Psoas muscle (tissue), 8 donors: ENCODE data around the gene KDM4C. TPM values are rescaled to one million over a fixed set of nuclear protein-coding genes. Genes with fewer than 3 reads are reported as not detected.

Source experiments
- ATAC-seq, 4 donors: fragments of 200-7000 bp; cut with Tn5 transposase; one replicate each; pipeline ENCODE4 v1.9.1; 2020; ENCODE audit warnings: moderate library complexity in 3 of 4, mild to moderate bottlenecking in 2 of 4
- DNase-seq, 2 donors: peaks; one replicate each; pipeline ENCODE4 v3.0.0-alpha.2; 2020
- H3K27ac ChIP-seq: fragments of 200-600 bp; one replicate; pipeline ENCODE4 v1.8.0; 2022
- H3K27me3 ChIP-seq, 3 donors: fragments of 200-600 bp in 1 of 3; one replicate each; pipeline versions ENCODE4 v1.6.1 to v1.8.0; 2013 to 2022; ENCODE audit warnings: low read length in 2 of 3, mild to moderate bottlenecking in 2 of 3, moderate library complexity in 1 of 3; ENCODE audit not compliant: insufficient read depth in 3 of 3
- H3K36me3 ChIP-seq, 2 donors: fragments of 200-600 bp in 1 of 2; one replicate each; pipeline versions ENCODE4 v1.6.1 to v1.8.0; 2013 to 2022; ENCODE audit warnings: low read depth in 1 of 2, mild to moderate bottlenecking in 1 of 2, moderate library complexity in 1 of 2; ENCODE audit not compliant: insufficient read depth in 1 of 2
- H3K4me1 ChIP-seq: fragments of 200-600 bp; one replicate; pipeline ENCODE4 v1.8.0; 2022
- H3K4me3 ChIP-seq: fragments of 200-600 bp; one replicate; pipeline ENCODE4 v1.8.0; 2022; ENCODE audit warnings: mild to moderate bottlenecking
- H3K9me3 ChIP-seq: fragments of 200-600 bp; one replicate; pipeline ENCODE4 v1.8.0; 2022
- WGBS, 3 donors: extraction: QIAGEN DNeasy Blood & Tissue Kit; methylation state at CpG; one replicate each; pipeline versions ENCODE4 v1.1.6 to v1.1.7; 2013; 5-methylcytosine and 5-hydroxymethylcytosine counted together
- intact Hi-C, 2 donors: fragments of 100-400 bp; cut with DNase I; formaldehyde crosslinking; loops; one replicate each; pipeline versions ENCODE4 v1.11.0 to v1.14.2; 2022
- polyA plus RNA-seq, 3 donors: library from polyadenylated mRNA; stranded (reverse); fragments of 200-250 nt; gene quantifications; one replicate each; pipeline ENCODE4 v1.2.3, GENCODE V29; 2013
- total RNA-seq, 4 donors: library from RNA; stranded (reverse); fragmentation: NEBNext Ultra II Directional in 2 of 4; extraction: Animal tissue kit (Norgen Biotek cat#: 25700) in 2 of 4; gene quantifications; one replicate each; pipeline versions ENCODE4 v1.2.1 to v1.2.4, GENCODE V29; 2021 to 2023
- TF ChIP-seq, protein P1 (sequence below): fragments of 200-600 bp; IDR thresholded peaks from one replicate; pipeline ENCODE4 v1.8.0; 2022; ENCODE audit warnings: antibody characterized with exemption
- donor health status: healthy with polysubstance abuse.
- donor health status: DM: no; HTN: no; CAD: no; lungs with moderate emphysema.
- donor health status: Bipolar disorder and iron deficiency.
- donor health status: healthy.
- donor health status: DM: yes; HTN: yes; CAD: no.
- donor health status: DM: no; HTN: no; CAD: no.
- donor health status: DM: no; HTN: no; CAD: no.
- donor health status: DM: yes; HTN: yes; CAD: no.

The KDM4C gene
- total and polyA plus RNA-seq, 7 donors, result 2.7 to 13.0 (median 10.1) TPM

DNA sequence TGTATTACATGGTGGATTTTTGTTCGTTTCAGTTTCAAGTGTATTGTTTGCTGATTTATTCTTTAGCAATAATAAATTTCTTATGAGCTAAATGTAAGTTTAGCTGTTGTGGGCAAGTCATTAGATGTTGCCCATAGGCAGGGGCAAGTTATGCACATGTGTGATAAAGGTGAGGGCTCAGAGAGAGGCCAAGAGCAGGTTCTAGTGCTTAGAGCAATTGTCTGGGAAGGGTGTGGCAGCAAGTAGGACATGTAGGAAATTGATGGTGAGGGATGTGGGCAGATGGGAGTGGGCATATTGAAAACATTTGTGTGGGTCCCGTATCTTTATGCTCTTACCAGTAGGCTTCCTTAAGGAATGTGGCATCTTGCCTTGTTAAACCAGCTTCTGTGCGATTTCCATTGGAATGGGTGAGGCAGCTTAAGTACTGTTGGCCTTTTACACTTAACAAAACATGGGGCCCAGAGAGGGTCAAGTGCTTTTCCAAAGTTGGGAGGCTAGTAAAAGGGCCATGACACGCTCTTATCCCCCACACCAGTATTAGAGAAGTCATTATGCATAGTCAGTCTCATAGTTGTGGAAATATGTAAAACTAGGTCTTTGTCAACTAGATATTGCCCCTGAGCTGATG is 60.6 kb downstream of the KDM4C start:
- no peak overlapping the region for H3K4me3 ChIP-seq
- H3K36me3 ChIP-seq, result peaks cover 0 to 25% of the 10 kb centered on the region in 2 donors
- TF ChIP-seq, protein P1, sequence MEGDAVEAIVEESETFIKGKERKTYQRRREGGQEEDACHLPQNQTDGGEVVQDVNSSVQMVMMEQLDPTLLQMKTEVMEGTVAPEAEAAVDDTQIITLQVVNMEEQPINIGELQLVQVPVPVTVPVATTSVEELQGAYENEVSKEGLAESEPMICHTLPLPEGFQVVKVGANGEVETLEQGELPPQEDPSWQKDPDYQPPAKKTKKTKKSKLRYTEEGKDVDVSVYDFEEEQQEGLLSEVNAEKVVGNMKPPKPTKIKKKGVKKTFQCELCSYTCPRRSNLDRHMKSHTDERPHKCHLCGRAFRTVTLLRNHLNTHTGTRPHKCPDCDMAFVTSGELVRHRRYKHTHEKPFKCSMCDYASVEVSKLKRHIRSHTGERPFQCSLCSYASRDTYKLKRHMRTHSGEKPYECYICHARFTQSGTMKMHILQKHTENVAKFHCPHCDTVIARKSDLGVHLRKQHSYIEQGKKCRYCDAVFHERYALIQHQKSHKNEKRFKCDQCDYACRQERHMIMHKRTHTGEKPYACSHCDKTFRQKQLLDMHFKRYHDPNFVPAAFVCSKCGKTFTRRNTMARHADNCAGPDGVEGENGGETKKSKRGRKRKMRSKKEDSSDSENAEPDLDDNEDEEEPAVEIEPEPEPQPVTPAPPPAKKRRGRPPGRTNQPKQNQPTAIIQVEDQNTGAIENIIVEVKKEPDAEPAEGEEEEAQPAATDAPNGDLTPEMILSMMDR, result no peak
- intact Hi-C loops, result no loop called here
- no peak overlapping the region for H3K27ac ChIP-seq
- H3K9me3 ChIP-seq, result no peaks in the 10 kb centered on the region
- 93 to 96% (median 94%) methylated on average over 4 of the region's 4 CpGs for WGBS, 3 donors
- H3K4me1 ChIP-seq, result no peaks in the 10 kb centered on the region
- no peaks in the 10 kb centered on the region for H3K27me3 ChIP-seq
- no peak for ATAC-seq
- no peak for DNase-seq

DNA sequence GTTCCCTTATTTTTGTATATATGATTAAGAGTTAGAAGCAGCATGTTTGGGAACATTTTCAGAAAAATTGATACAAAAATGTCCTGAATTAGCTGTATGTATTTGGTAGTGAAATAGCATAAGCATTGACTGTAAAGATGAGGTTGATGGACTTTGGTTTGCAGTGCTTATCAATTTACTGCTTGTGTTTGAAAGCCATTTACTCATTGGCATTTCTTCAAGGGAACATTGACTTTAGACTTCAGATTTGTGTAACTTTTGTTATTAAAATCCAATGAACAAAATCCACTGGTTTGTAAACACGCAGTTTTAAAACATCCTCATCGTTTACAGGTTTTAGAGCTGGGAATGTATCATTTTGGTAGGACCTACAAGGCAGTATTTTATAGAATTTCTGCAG is 61.3 kb downstream of the KDM4C start:
- TF ChIP-seq, protein P1, result no peak
- Histone ChIP-seq H3K9me3 (no peaks in the 10 kb centered on the region), H3K36me3 (peaks cover 0 to 31% of the 10 kb centered on the region in 2 donors), H3K27me3 (no peaks in the 10 kb centered on the region), H3K4me3 (no peak overlapping the region), H3K27ac (no peak overlapping the region), H3K4me1 (no peaks in the 10 kb centered on the region)
- DNase-seq (no peak), ATAC-seq (no peak)
- 92 to 96% (median 95%) methylated on average over 2 of the region's 2 CpGs for WGBS, 3 donors
- intact Hi-C loops, result no loop called here

DNA sequence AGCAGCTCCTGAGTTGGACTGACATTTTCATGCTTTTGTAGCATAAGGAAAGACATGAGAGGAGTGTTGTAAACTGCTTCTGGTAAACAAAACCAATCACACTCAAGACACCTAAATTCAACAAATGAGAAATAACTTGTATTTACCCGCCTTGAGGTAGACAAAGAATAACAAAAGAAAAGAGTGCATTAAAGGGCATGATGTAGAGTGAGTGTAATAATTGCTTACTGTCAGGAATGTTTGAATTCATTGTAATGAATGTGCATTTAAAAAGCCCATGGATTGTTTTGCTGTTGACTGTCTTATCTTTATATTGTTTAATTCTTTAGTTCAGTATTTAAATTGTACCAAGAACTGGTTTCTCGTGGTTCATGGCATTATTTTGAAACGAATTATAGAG is 61.8 kb downstream of the KDM4C start:
- TF ChIP-seq, protein P1, result no peak
- Histone ChIP-seq H3K27ac (no peak overlapping the region), H3K36me3 (peaks cover 0 to 31% of the 10 kb centered on the region in 2 donors), H3K27me3 (no peaks in the 10 kb centered on the region), H3K9me3 (no peaks in the 10 kb centered on the region), H3K4me3 (no peak overlapping the region), H3K4me1 (no peaks in the 10 kb centered on the region)
- intact Hi-C loops, result no loop called here
- WGBS, 3 donors, result 87 to 93% (median 89%) methylated on average over 3 of the region's 3 CpGs
- no peak for ATAC-seq
- no peak for DNase-seq

GRCh38 chr9:6822696-6823095 is 64.9 kb downstream of the KDM4C start:
- intact Hi-C loops, result no loop called here
- no peak overlapping the region for H3K27ac ChIP-seq
- TF ChIP-seq, protein P1, result no peak
- no peaks in the 10 kb centered on the region for H3K9me3 ChIP-seq
- H3K4me1 ChIP-seq, result no peaks in the 10 kb centered on the region
- ATAC-seq (no peak), DNase-seq (no peak)
- H3K27me3 ChIP-seq, result no peaks in the 10 kb centered on the region
- 77 to 84% (median 78%) methylated on average over 3 of the region's 3 CpGs for WGBS, 3 donors
- H3K36me3 ChIP-seq, result peaks cover 0 to 11% of the 10 kb centered on the region in 2 donors
- no peak overlapping the region for H3K4me3 ChIP-seq
